T-helper 17 cell (primary cell): ENCODE results near the gene TM9SF4. TPM values are rescaled to one million over a fixed set of nuclear protein-coding genes. Genes with fewer than 3 reads are reported as not detected.

Experiments
- ATAC-seq: fragments of 150-1000 bp; cut with Tn5 transposase; 2 replicates; pipeline ENCODE4 v1.10.0; 2021; ENCODE audit warnings: mild to moderate bottlenecking, moderate library complexity
- DNase-seq, 3 donors: peaks; one replicate each; pipeline versions ENCODE4 v3.0.0 to v3.0.0-alpha.2; 2020 to 2021
- H3K9me3 ChIP-seq: one replicate; pipeline ENCODE4 v1.7.0; 2013; ENCODE audit warnings: low read length, mild to moderate bottlenecking; ENCODE audit not compliant: control insufficient read depth, poor library complexity, severe bottlenecking
- H3K27ac Mint-ChIP-seq: one replicate; pipeline ENCODE4 v1.8.0; 2022; ENCODE audit warnings: mild to moderate bottlenecking, moderate library complexity, mixed read lengths
- H3K27me3 Mint-ChIP-seq: one replicate; pipeline ENCODE4 v1.8.0; 2022; ENCODE audit warnings: mixed read lengths
- H3K36me3 Mint-ChIP-seq: one replicate; pipeline ENCODE4 v1.8.0; 2022; ENCODE audit warnings: low read depth, mixed read lengths
- H3K4me1 Mint-ChIP-seq: one replicate; pipeline ENCODE4 v1.8.0; 2022; ENCODE audit warnings: mild to moderate bottlenecking, mixed read lengths
- H3K4me3 Mint-ChIP-seq: one replicate; pipeline ENCODE4 v1.8.0; 2022; ENCODE audit warnings: mild to moderate bottlenecking, moderate library complexity, mixed read lengths
- total RNA-seq, 4 donors: library from RNA in 2 of 4; stranded (reverse) in 2 of 4; gene quantifications; one replicate each; pipeline ENCODE4 v1.2.3 and lab custom pipeline; 2022 to 2026

The TM9SF4 gene
- total RNA-seq, 2 donors from 2014 or later = 41.2 to 42.4 TPM

GRCh38 chr20:32207626-32208498, 98.3 kb downstream of the TM9SF4 start, which contains the start of the genes PLAGL2 and POFUT1:
TSS of gene PLAGL2 (minus strand) at chr20:32207743. CDS start at chr20:32202178, 5,565 bp downstream.
TSS of gene POFUT1 (plus strand) at chr20:32207880. CDS start at chr20:32207942, 62 bp downstream.
- DNase-seq (peak; percentile 86 to 90 (median 88)), ATAC-seq (peak; percentile 97)
- Mint-ChIP-seq H3K27ac (peak within 1 kb of the TSS; percentile 99), H3K4me1 (peaks cover 69% of the 10 kb centered on the region), H3K4me3 (peak within 1 kb of the TSS; percentile 97), H3K27me3 (no peaks in the 10 kb centered on the region), H3K36me3 (peaks cover 7% of the 10 kb centered on the region)
- no peaks in the 10 kb centered on the region for H3K9me3 ChIP-seq

GRCh38 chr20:32208499-32209154, 99.1 kb downstream of the TM9SF4 start:
- peak overlapping the region; percentile 97 for H3K4me3 Mint-ChIP-seq
- peaks cover 7% of the 10 kb centered on the region for H3K36me3 Mint-ChIP-seq

GRCh38 chr20:32209850-32210605, 100.5 kb downstream of the TM9SF4 start:
- Mint-ChIP-seq H3K36me3 (peaks cover 7% of the 10 kb centered on the region), H3K27me3 (no peaks in the 10 kb centered on the region), H3K4me3 (peak overlapping the region; percentile 45), H3K27ac (peak overlapping the region; percentile 87), H3K4me1 (peaks cover 51% of the 10 kb centered on the region)
- ATAC-seq (no peak), DNase-seq (no peak)
- H3K9me3 ChIP-seq = no peaks in the 10 kb centered on the region

More at GRCh38 chr20:32208499-32209154, 99.1 kb downstream of the TM9SF4 start:
- DNase-seq = no peak
- H3K4me1 Mint-ChIP-seq = peaks cover 64% of the 10 kb centered on the region
- H3K9me3 ChIP-seq = no peaks in the 10 kb centered on the region
- H3K27ac Mint-ChIP-seq = peak overlapping the region; percentile 86
- no peak for ATAC-seq
- no peaks in the 10 kb centered on the region for H3K27me3 Mint-ChIP-seq

- Mint-ChIP-seq H3K36me3 (peaks cover 5% of the 10 kb centered on the region), H3K27ac (no peak overlapping the region), H3K27me3 (no peaks in the 10 kb centered on the region), H3K4me3 (no peak overlapping the region), H3K4me1 (peaks cover 26% of the 10 kb centered on the region)
- H3K9me3 ChIP-seq = no peaks in the 10 kb centered on the region
- DNase-seq (no peak), ATAC-seq (no peak)
Measured at GRCh38 chr20:32213870-32214269, 104.4 kb downstream of the TM9SF4 start.

- no peaks in the 10 kb centered on the region for H3K9me3 ChIP-seq
- H3K4me3 Mint-ChIP-seq = no peak overlapping the region
- no peaks in the 10 kb centered on the region for H3K27me3 Mint-ChIP-seq
- ATAC-seq (no peak), DNase-seq (no peak)
- peaks cover 8% of the 10 kb centered on the region for H3K36me3 Mint-ChIP-seq
- no peak overlapping the region for H3K27ac Mint-ChIP-seq
- peaks cover 20% of the 10 kb centered on the region for H3K4me1 Mint-ChIP-seq
Measured at GRCh38 chr20:32215147-32215546, 105.6 kb downstream of the TM9SF4 start.

GRCh38 chr20:32215729-32216128, 106.2 kb downstream of the TM9SF4 start:
- Mint-ChIP-seq H3K4me1 (peaks cover 16% of the 10 kb centered on the region), H3K27me3 (no peaks in the 10 kb centered on the region), H3K27ac (no peak overlapping the region), H3K4me3 (no peak overlapping the region), H3K36me3 (peaks cover 8% of the 10 kb centered on the region)
- no peaks in the 10 kb centered on the region for H3K9me3 ChIP-seq
- no peak for ATAC-seq
- no peak for DNase-seq

- H3K4me3 Mint-ChIP-seq = no peak overlapping the region
- H3K27me3 Mint-ChIP-seq = no peaks in the 10 kb centered on the region
- peaks cover 10% of the 10 kb centered on the region for H3K36me3 Mint-ChIP-seq
- H3K4me1 Mint-ChIP-seq = peaks cover 16% of the 10 kb centered on the region
- DNase-seq (no peak), ATAC-seq (no peak)
- H3K9me3 ChIP-seq = no peaks in the 10 kb centered on the region
- H3K27ac Mint-ChIP-seq = no peak overlapping the region
Measured at GRCh38 chr20:32216179-32217142, 106.9 kb downstream of the TM9SF4 start.

Other genes starting within 250 kb of the TM9SF4 start
- gene DUSP15, start 239.2 kb upstream of the TM9SF4 start, total RNA-seq = not detected
- not detected for gene TTLL9, start 239.1 kb upstream of the TM9SF4 start, total RNA-seq
- 1 to 10 TPM; 7.2 to 9.0 TPM for gene PDRG1, start 157.7 kb upstream of the TM9SF4 start, total RNA-seq
- gene XKR7, start 141.6 kb upstream of the TM9SF4 start, total RNA-seq = not detected
- not detected for gene CCM2L, start 99.3 kb upstream of the TM9SF4 start, total RNA-seq
- gene HCK, start 57.5 kb upstream of the TM9SF4 start, total RNA-seq = 1 to 10 TPM; 1.3 to 7.5 TPM
- gene PLAGL2, start 98.0 kb downstream of the TM9SF4 start, total RNA-seq = 10 to 100 TPM; 14.9 to 18.9 TPM
- gene POFUT1, start 98.2 kb downstream of the TM9SF4 start, total RNA-seq = 10 to 100 TPM; 11.1 to 13.6 TPM
- gene KIF3B, start 167.9 kb downstream of the TM9SF4 start, total RNA-seq = 10 to 100 TPM; 13.4 to 14.4 TPM
- 100 to 1,000 TPM; 198 to 207 TPM for gene ASXL1, start 248.6 kb downstream of the TM9SF4 start, total RNA-seq